Raji (cell line): ENCODE measurements around the gene PTAFR.

ENCODE experiments used
- POLR2A ChIP-seq: IDR thresholded peaks from 2 replicates; pipeline ENCODE4 v1.6.1; 2011; ENCODE audit warnings: low read depth, low read length, control low read depth; ENCODE audit not compliant: insufficient read depth

PTAFR gene

DNA sequence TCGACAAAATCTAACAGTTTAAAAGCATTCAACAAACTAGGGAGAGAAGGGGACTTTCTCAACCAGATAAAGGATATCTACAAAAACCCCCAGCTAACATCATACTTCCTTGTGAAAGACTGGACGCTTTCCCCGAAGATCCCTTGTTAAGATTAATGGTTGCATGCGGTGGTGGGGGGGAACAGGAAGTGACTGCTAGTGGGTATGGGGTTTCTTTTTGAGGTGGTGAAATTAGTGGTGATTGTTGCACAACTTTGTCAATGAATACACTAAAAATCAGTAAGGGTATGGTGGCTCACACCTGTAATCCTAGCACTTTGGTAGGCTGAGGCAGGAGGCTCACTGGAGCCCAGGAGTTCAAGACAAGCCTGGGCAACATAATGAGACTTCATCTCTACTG lies 61.2 kb downstream of the PTAFR start:
- no peak for TF ChIP-seq POLR2A

DNA sequence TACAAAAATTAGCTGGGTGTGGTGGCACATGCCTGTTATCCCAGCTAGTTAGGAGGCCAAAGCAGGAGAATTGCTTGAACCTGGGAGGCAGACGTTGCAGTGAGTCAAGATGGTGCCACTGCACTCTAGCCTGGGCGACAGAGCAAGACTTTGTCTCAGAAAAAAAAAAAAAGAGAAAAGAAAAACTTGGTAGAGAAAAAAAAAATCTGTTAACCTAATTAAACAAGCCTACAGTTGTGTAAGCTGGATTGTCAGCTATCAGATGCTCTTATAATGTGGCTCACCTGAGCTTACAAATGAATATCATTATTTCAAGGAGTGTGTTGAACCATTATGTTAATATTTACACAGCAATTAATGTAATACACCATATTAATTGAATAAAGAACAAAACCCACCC lies 61.6 kb downstream of the PTAFR start:
- TF ChIP-seq POLR2A = no peak

DNA sequence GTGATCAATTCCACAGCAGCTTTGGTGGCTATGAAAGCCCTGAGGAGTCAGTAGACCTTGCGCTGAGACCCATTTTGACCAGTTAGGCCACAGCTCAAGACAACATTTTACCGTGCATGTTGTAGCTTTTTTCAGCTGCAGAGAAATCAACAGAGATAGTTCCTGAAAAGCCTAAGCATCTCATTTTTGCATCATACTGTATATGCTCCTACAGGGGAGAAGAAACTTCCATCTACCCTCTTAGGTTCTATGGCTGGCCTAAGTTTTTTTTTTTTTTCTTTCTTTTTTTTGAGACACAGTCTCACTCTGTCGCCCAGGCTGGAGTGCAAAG lies 63.3 kb downstream of the PTAFR start:
- no peak for TF ChIP-seq POLR2A

DNA sequence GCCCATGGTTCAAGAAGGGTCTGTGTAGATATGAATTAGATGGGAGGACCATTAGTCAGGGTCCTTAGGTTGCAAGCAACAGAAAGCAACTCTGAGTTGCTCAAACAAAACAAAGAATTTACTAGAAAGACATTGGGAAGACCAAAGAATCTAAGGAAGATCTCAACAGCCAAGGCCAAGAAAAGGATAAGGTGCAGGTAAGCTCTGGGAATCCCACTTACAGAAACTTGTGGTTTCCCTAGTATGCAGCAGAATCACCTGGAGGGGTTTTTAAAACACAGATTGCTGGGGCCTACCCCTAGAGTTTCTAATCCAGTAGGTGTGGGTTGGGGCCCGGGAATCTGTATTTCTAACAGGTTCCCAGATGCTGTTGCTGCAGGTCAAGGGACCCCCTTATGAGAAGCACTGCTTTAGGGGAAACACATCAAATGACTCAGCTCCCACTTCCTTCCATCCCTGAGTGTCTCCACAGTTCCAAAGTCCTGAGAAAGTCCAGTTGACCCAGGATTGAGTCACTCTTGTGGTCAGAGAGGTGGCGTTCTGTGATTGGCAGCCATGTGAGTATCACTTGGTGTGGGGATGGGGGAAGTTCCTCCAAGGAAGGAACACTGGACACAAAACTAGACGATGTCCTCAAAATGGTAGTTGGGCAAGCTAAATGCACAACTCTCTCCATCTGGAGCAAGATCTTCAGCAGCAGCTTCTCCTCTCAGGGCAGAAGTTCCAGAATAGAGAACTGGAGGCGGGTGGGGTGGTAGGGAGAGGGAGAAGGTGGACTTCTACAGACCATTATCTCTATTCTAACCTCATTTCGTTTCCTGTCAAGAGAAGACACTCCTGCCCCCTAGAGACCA lies 63.9 kb downstream of the PTAFR start:
- TF ChIP-seq POLR2A = no peak

DNA sequence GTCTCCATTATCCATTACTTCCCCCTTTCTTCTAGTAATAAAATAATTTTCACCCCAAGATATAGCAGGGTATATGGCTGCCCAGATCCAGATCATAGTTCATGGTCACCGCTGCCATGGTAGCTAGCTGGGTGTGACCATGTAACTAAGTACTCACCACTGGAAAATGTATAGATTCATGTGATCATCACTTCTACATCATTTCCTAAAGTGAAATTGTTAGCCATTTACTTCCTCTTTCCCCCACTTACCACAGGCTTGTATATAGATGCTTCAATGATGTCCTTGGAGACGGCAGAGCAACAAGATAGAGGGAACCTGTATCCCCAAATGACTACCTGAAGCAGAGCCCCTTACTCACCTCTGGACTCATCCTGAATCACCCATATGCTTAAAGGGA lies 65.3 kb downstream of the PTAFR start:
- TF ChIP-seq POLR2A = no peak

DNA sequence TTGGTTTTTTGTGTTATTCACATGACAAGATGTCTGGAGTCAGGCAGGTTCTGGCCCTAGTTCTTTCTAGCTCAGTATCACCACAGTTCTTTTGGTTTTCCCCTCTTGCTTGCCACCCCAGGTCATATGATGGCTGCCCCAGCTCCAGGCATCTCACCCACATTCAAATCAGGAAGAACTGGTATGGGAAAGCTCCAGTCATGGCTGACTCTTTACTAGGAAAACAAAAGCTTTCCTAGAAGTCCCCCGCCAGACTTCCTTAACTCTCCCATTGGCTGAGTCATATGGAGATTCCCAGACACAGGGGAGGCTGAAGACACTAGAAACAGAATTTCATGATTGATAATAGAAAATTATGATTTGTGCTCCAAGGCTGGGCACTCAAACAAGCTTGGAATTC lies 65.9 kb downstream of the PTAFR start:
- no peak for TF ChIP-seq POLR2A

DNA sequence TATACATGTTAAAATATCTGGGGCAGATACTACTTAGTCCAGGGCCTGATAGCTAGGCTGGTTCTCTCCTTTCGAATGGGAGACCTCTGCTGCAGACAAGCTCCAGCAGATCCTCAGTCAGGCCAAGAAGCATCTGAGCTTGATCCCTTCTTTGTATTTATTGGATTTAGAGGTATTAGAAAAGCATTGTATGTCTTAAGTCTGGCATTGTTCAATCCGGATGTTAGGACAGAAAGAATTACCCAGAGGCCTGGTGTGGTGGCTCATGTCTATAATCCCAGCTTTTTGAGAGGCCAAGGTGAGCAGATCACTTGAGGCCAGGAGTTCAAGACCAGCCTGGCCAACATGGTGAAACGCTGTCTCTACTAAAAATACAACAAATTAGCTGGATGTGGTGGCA lies 66.9 kb downstream of the PTAFR start:
- no peak for TF ChIP-seq POLR2A

DNA sequence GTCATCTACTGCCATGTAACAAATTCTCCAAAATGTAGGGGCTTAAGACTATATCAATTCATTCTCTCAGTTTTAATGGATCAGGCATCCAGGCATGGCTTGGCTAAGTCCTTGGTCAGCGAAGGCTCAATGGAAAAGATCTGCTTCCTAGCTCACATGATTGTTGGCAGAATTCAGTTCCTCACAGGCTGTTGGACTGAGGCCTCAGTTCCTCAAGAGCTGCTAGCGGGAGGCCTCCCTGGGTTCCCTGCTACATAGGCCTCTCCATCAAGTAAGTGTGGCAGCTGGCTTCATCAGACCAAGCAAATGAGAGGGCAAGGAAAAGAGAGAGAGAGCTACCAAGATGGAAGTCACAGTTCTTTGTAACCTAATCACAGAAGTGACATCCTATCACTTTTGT lies 68.5 kb downstream of the PTAFR start:
- no peak for TF ChIP-seq POLR2A

DNA sequence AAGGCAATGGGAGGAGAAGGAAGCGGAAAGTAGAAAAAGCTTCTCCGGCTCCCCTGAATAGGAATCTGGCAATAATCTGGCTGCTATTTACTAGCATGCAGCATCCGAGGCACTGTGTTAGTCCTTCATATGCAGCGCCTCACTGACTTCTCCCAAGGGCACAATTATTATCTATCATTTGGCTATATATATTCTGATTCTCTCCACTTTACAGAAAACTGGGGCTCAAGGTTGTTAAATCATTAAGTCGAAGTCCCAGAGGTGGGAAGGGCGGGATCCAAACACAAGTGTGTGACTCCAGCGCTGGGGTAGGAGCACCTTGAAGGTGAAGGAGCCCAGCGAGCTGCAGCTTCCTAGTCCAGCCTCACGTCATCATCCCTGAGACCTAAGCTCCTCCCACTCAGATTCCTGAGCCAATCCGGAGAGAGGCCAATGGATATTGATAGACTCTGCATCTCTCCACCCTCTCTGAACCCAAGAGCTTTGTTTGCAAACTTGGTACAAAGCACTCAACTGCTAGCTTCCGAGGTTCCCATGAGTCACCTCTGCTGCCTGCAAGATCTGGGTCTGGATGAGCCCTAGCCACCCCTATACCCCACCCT lies 71.5 kb downstream of the PTAFR start:
- no peak for TF ChIP-seq POLR2A

DNA sequence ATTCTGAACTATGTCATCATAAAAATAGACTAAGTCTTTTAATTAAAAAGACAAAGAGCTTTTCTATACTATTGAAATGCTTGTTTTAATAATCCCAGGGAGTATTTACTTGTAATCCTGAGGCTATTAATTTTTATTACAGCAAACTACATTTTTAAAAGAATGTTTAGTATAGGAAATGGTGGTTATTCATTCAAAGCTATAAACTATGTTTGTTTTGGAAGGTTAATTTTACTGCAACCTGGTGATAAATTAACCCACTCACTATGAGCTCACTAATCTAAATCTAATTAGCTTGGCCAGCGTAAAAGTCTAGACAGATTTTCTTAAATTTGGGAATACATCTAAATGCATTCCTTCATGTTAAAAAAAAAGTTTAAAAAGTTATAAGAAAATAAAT lies 74.3 kb downstream of the PTAFR start:
- TF ChIP-seq POLR2A = no peak

DNA sequence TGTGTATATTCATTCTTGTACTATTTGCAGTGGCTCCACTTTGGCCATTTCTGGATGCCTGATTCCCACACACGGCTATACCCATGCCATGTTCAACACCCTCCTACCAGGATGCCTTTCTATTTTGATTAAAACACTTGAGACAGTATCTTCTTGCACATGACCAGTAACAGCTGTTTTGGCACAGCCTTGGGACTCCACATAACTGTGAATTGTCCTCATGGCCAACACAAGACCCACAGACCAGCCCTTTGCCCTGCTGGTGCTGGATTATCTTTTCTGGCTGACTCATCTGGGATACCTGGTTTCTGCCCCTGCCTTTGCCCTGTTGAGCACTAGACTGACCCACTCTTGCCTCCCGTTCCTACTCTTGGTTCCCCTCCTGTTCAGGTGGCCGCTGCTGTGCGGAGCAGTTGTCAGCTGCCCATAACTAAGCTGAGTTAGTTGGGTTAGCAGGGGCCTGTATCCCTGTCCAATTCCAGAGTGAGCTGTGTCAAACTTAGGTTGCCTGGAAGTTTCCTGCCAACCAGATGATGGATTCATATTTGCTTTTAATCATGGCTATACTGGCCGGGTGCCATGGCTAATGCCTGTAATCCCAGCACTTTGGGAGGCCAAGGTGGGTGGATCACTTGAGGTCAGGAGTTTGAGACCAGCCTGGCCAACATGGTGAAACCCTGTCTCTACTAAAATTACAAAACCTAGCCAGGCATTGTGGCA lies 77.3 kb downstream of the PTAFR start:
- no peak for TF ChIP-seq POLR2A
